HL-60 (cell line): Measurements from ENCODE around the gene HNRNPF.

Experiments used
- CTCF ChIP-seq: IDR thresholded peaks from one replicate; pipeline ENCODE4 v1.5.1; 2011; ENCODE audit warnings: low read length, control low read depth, inconsistent platforms; ENCODE audit not compliant: insufficient read depth
- GABPA ChIP-seq: IDR thresholded peaks from 2 replicates; pipeline ENCODE4 v1.6.1; 2012; ENCODE audit warnings: low read depth
- POLR2AphosphoS5 ChIP-seq: IDR thresholded peaks from 2 replicates; pipeline ENCODE4 v1.6.1; 2012; ENCODE audit warnings: low read depth
- REST ChIP-seq: IDR thresholded peaks from 2 replicates; pipeline ENCODE4 v1.6.1; 2012; ENCODE audit warnings: low read depth; ENCODE audit not compliant: insufficient replicate concordance
- SPI1 ChIP-seq: IDR thresholded peaks from 2 replicates; pipeline ENCODE4 v1.6.1; 2012; ENCODE audit warnings: low read depth, mild to moderate bottlenecking, borderline replicate concordance

GRCh38 chr10:43410345-43410744 lies 1.4 kb upstream of the HNRNPF start:
- TF ChIP-seq REST (no peak), CTCF (no peak), POLR2AphosphoS5 (no peak), GABPA (no peak), SPI1 (no peak)
